Measurements from ENCODE around the gene MIPOL1. TPM values are rescaled to one million over a fixed set of nuclear protein-coding genes. Genes with fewer than 3 reads are reported as not detected.
A peak's percentile ranks its signal among the peaks of the same experiment; 100 is the strongest.

Gene MIPOL1
- total and polyA plus RNA-seq, 2 of the 13 experiments (the other 11 are each of a cell fraction or from before 2014, with no cell fraction given), result 8.6 to 34.2 TPM

DNA sequence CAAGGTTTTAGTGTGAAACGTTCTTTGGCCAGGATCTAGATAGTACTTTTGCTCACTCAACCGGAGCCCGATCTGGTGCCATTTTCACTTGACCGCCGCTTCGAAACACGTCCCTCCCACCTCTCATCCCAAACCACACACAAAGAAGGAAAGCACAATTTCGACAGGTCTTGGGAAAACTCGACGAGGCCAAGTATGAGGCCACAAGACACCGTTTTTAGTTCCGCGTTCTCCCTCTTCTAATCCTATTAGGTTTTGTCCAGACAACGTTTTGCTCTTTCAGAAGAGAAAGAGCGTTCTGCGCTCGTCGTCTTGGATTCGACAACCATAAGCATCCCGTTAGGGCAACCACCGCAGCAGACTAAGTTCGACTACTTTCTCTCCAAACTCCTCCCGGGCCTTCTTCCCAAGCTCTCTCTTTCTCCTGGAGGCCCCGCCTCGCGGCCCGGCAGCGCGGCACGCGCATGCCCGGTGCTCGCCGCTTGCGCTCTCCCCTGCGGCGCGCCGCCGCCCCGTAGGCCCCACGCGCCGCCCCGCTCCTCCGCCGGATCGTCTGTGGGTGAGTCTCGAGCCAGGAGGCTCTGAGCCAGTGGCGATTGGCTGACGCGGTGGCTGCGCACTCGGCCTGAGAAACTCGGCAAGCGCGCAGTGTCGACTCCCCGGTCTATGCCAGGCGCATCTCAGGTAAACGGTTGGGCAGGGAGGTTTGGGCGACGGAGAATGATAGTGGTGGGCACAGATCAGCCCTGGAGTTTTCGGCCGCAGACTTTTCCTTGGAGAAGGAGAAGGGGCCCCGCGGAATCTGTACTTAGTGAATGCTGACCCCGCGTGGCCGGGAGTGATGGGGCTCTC lies at the start of gene MIPOL1 (continued):
- TF ChIP-seq, protein P1, sequence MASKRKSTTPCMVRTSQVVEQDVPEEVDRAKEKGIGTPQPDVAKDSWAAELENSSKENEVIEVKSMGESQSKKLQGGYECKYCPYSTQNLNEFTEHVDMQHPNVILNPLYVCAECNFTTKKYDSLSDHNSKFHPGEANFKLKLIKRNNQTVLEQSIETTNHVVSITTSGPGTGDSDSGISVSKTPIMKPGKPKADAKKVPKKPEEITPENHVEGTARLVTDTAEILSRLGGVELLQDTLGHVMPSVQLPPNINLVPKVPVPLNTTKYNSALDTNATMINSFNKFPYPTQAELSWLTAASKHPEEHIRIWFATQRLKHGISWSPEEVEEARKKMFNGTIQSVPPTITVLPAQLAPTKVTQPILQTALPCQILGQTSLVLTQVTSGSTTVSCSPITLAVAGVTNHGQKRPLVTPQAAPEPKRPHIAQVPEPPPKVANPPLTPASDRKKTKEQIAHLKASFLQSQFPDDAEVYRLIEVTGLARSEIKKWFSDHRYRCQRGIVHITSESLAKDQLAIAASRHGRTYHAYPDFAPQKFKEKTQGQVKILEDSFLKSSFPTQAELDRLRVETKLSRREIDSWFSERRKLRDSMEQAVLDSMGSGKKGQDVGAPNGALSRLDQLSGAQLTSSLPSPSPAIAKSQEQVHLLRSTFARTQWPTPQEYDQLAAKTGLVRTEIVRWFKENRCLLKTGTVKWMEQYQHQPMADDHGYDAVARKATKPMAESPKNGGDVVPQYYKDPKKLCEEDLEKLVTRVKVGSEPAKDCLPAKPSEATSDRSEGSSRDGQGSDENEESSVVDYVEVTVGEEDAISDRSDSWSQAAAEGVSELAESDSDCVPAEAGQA (IDR thresholded peaks at IDR 0.05; ENCODE audit: low read depth), result peak; percentile 86
- TF ChIP-seq, protein P1 (CRISPR knock-in tag; IDR thresholded peaks at IDR 0.05; ENCODE audit: borderline replicate concordance), result peak; percentile 99; the same call in 1 of the 2 replicates
- TF ChIP-seq SNAPC4 (CRISPR knock-in tag; IDR thresholded peaks at IDR 0.05) (peak; percentile 51; the same call in 1 of the 2 replicates), HNRNPH1 (optimal IDR thresholded peaks at IDR 0.05; ENCODE audit: low read depth, low read length) (no peak), KDM3A (CRISPR knock-in tag; IDR thresholded peaks at IDR 0.05; ENCODE audit: low read depth) (peak; percentile 97), CBFB (CRISPR knock-in tag; IDR thresholded peaks at IDR 0.05) (peak; percentile 69), NFE2L2 (IDR thresholded peaks at IDR 0.05; ENCODE audit: low read length) (no peak), ZNF329 (CRISPR knock-in tag; IDR thresholded peaks at IDR 0.05; ENCODE audit: low read depth) (peak; percentile 80; the same call in 1 of the 2 replicates), MYPOP (CRISPR knock-in tag; IDR thresholded peaks at IDR 0.05) (peak; percentile 98), PPARG (CRISPR knock-in tag; conservative IDR thresholded peaks at IDR 0.05) (peak; percentile 52; the same call in 1 of the 2 replicates)
- TF ChIP-seq, protein P2, sequence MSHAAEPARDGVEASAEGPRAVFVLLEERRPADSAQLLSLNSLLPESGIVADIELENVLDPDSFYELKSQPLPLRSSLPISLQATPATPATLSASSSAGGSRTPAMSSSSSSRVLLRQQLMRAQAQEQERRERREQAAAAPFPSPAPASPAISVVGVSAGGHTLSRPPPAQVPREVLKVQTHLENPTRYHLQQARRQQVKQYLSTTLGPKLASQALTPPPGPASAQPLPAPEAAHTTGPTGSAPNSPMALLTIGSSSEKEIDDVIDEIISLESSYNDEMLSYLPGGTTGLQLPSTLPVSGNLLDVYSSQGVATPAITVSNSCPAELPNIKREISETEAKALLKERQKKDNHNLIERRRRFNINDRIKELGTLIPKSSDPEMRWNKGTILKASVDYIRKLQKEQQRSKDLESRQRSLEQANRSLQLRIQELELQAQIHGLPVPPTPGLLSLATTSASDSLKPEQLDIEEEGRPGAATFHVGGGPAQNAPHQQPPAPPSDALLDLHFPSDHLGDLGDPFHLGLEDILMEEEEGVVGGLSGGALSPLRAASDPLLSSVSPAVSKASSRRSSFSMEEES (CRISPR knock-in tag; IDR thresholded peaks at IDR 0.05), result peak; percentile 64
